LHCN-M2 (cell line): Measurements from ENCODE around the gene SLC25A2. TPM values are rescaled to one million over a fixed set of nuclear protein-coding genes. Genes with fewer than 3 reads are reported as not detected.
"Not testable (repeated sequence)": the region's sequence is repeated elsewhere in the genome, so short reads cannot be mapped to it uniquely, and the experiment has no call there.

Experiments
- DNase-seq: peaks from one replicate; pipeline ENCODE4 v3.0.0-alpha.2; 2012; ENCODE audit warnings: low read depth
- polyA plus RNA-seq: library from polyadenylated mRNA; unstranded; fragments of >200 nt; gene quantifications from one replicate; pipeline ENCODE4 v1.2.1, GENCODE V29; 2012; ENCODE audit warnings: missing spikeins
- total RNA-seq: library from RNA; depleted of rRNA; stranded (reverse); fragments of >200 nt; gene quantifications from 2 replicates; pipeline ENCODE4 v1.2.3, GENCODE V29; 2014; rRNA removed

The SLC25A2 gene
- 0.17 TPM in 1 of 2 replicates, not detected in the other for total RNA-seq
- 0.05 TPM for polyA plus RNA-seq

GRCh38 chr5:141303756-141304155 is at the start of gene SLC25A2:
Gene SLC25A2, minus strand, starts transcription at chr5:141304049. Its CDS starts 184 bp downstream, at chr5:141303865.
- DNase-seq = no peak

- no peak for DNase-seq
Measured at GRCh38 chr5:141351591-141351990, 47.7 kb upstream of the SLC25A2 start.

- DNase-seq = peak; percentile 74
Measured at GRCh38 chr5:141349917-141350619, 46.2 kb upstream of the SLC25A2 start, which contains the start of gene PCDHGB1. Gene PCDHGB1, plus strand, starts transcription at chr5:141350099. Its CDS starts 162 bp downstream, at chr5:141350261.

- not testable (repeated sequence) for DNase-seq
Measured at GRCh38 chr5:141346017-141346416, 42.2 kb upstream of the SLC25A2 start.

GRCh38 chr5:141345327-141345726 is 41.5 kb upstream of the SLC25A2 start:
- DNase-seq = no peak

GRCh38 chr5:141343953-141344463 is 40.2 kb upstream of the SLC25A2 start:
- DNase-seq = no peak

GRCh38 chr5:141343242-141343952 is 39.5 kb upstream of the SLC25A2 start, which contains the start of gene PCDHGA3:
Gene PCDHGA3, plus strand, starts transcription at chr5:141343829. Its CDS starts 205 bp downstream, at chr5:141344034.
- DNase-seq = no peak

GRCh38 chr5:141342773-141343172 is 38.9 kb upstream of the SLC25A2 start:
- no peak for DNase-seq

GRCh38 chr5:141340781-141341354 is 37.0 kb upstream of the SLC25A2 start:
- not testable (repeated sequence) for DNase-seq

GRCh38 chr5:141338538-141339306 is 34.9 kb upstream of the SLC25A2 start, which contains the start of gene PCDHGA2:
Gene PCDHGA2, plus strand, starts transcription at chr5:141338760.
- DNase-seq = peak; percentile 25

GRCh38 chr5:141332571-141332970 is 28.7 kb upstream of the SLC25A2 start:
- not testable (repeated sequence) for DNase-seq

GRCh38 chr5:141330299-141331080 is 26.6 kb upstream of the SLC25A2 start, which contains the start of gene PCDHGA1:
Gene PCDHGA1, plus strand, starts transcription at chr5:141330514.
- peak; percentile 76 for DNase-seq

- peak; percentile 13 for DNase-seq
Measured at GRCh38 chr5:141328231-141328630, 24.4 kb upstream of the SLC25A2 start.

- DNase-seq = peak; percentile 69
Measured at GRCh38 chr5:141326088-141326854, 22.4 kb upstream of the SLC25A2 start.

- DNase-seq = no peak
Measured at GRCh38 chr5:141322261-141322660, 18.4 kb upstream of the SLC25A2 start.

GRCh38 chr5:141320225-141321169 is 16.6 kb upstream of the SLC25A2 start, which contains the start of gene TAF7:
Gene TAF7, minus strand, starts transcription at chr5:141320784. Its CDS starts 740 bp downstream, at chr5:141320044.
- peak; percentile 93 for DNase-seq

- DNase-seq = no peak
Measured at GRCh38 chr5:141319699-141320098, 15.8 kb upstream of the SLC25A2 start.

GRCh38 chr5:141319202-141319601 is 15.4 kb upstream of the SLC25A2 start:
- peak; percentile 10 for DNase-seq
